Osteoblast (primary cell): Measurements from ENCODE around the gene BANP. TPM values are rescaled to one million over a fixed set of nuclear protein-coding genes. Genes with fewer than 3 reads are reported as not detected.

Source experiments
- DNase-seq: peaks from one replicate; pipeline ENCODE4 v3.0.0; 2011; ENCODE audit warnings: low spot score, mixed read lengths; ENCODE audit not compliant: insufficient read length; ENCODE audit errors: missing footprints
- H2AFZ ChIP-seq: 2 replicates; pipeline ENCODE4 v1.6.0; 2011; ENCODE audit warnings: mild to moderate bottlenecking, low read length
- H3K27ac ChIP-seq: 2 replicates; pipeline ENCODE4 v1.5.1; 2011; ENCODE audit warnings: mild to moderate bottlenecking, low read depth, low read length, moderate library complexity
- H3K27me3 ChIP-seq: 2 replicates; pipeline ENCODE4 v1.6.0; 2012; ENCODE audit warnings: mild to moderate bottlenecking, control low read depth, inconsistent platforms, low read length, moderate library complexity; ENCODE audit not compliant: insufficient read depth
- H3K36me3 ChIP-seq: 2 replicates; pipeline ENCODE4 v1.5.1; 2011; ENCODE audit warnings: mild to moderate bottlenecking, low read length, control low read depth, moderate library complexity; ENCODE audit not compliant: insufficient read depth
- H3K4me1 ChIP-seq: 2 replicates; pipeline ENCODE4 v1.5.1; 2011; ENCODE audit warnings: mild to moderate bottlenecking, low read length, control low read depth, moderate library complexity; ENCODE audit not compliant: insufficient read depth
- H3K4me2 ChIP-seq: 2 replicates; pipeline ENCODE4 v1.6.0; 2011; ENCODE audit warnings: mild to moderate bottlenecking, low read length; ENCODE audit not compliant: insufficient read depth
- H3K4me3 ChIP-seq: fragments of 200-600 bp; sonication (generic); 3 replicates; pipeline ENCODE4 v1.5.1; 2012; ENCODE audit warnings: mild to moderate bottlenecking, low read length, inconsistent platforms; ENCODE audit not compliant: insufficient read depth
- H3K79me2 ChIP-seq: 2 replicates; pipeline ENCODE4 v1.6.0; 2012; ENCODE audit warnings: mild to moderate bottlenecking, low read length, control low read depth, inconsistent platforms; ENCODE audit not compliant: insufficient read depth
- H3K9me3 ChIP-seq: 2 replicates; pipeline ENCODE4 v1.5.1; 2011; ENCODE audit warnings: low read depth, low read length, control low read depth
- H4K20me1 ChIP-seq: 2 replicates; pipeline ENCODE4 v1.6.0; 2012; ENCODE audit warnings: mild to moderate bottlenecking, low read length, control low read depth; ENCODE audit not compliant: insufficient read depth
- total RNA-seq: library from RNA; depleted of rRNA; stranded (reverse); fragments of >200 nt; gene quantifications from 2 replicates; pipeline ENCODE4 v1.2.3, GENCODE V29; 2012
- TF ChIP-seq, protein P1 (sequence below): IDR thresholded peaks from 2 replicates; pipeline ENCODE4 v1.5.1; 2011; ENCODE audit warnings: mild to moderate bottlenecking, low read depth, low read length, moderate library complexity; ENCODE audit errors: extremely low read depth

BANP gene
- total RNA-seq, 1 donor: 23.5 TPM

DNA sequence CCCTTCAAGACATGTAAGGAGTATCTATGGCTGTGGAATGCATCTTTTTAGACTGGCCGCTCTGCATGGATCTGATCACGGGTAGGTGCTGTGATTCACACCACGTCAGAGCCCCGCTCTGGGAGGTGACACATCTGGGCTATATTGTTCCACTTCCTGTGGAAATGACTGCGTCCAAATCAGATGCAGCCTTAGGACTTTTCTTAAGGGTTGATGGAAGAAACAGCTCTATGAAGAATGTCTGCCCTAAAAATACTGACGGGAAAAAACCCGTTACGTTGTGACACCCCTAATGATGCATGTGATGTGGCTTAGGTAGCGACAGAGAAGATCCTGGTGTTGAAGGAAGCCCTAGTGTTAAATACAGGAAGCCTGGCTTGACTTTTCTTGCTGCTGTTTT, 12.2 kb downstream of the BANP start:
- Histone ChIP-seq H2AFZ (peak overlapping the region; percentile 68), H3K27ac (peak overlapping the region; percentile 95), H3K4me2 (peak overlapping the region; percentile 57), H3K9me3 (no peaks in the 10 kb centered on the region), H3K79me2 (peaks cover 85% of the 10 kb centered on the region), H3K36me3 (no peaks in the 10 kb centered on the region), H3K27me3 (no peaks in the 10 kb centered on the region), H4K20me1 (no peaks in the 10 kb centered on the region), H3K4me1 (peaks cover 38% of the 10 kb centered on the region), H3K4me3 (no peak overlapping the region)
- TF ChIP-seq, protein P1, sequence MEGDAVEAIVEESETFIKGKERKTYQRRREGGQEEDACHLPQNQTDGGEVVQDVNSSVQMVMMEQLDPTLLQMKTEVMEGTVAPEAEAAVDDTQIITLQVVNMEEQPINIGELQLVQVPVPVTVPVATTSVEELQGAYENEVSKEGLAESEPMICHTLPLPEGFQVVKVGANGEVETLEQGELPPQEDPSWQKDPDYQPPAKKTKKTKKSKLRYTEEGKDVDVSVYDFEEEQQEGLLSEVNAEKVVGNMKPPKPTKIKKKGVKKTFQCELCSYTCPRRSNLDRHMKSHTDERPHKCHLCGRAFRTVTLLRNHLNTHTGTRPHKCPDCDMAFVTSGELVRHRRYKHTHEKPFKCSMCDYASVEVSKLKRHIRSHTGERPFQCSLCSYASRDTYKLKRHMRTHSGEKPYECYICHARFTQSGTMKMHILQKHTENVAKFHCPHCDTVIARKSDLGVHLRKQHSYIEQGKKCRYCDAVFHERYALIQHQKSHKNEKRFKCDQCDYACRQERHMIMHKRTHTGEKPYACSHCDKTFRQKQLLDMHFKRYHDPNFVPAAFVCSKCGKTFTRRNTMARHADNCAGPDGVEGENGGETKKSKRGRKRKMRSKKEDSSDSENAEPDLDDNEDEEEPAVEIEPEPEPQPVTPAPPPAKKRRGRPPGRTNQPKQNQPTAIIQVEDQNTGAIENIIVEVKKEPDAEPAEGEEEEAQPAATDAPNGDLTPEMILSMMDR: no peak
- DNase-seq: peak; percentile 96

- TF ChIP-seq, protein P1: no peak
- H3K4me1 ChIP-seq: peaks cover 44% of the 10 kb centered on the region
- H3K79me2 ChIP-seq: peaks cover 81% of the 10 kb centered on the region
- H3K4me2 ChIP-seq: peak overlapping the region; percentile 57
- H2AFZ ChIP-seq: no peak overlapping the region
- no peak overlapping the region for H3K4me3 ChIP-seq
- H3K36me3 ChIP-seq: no peaks in the 10 kb centered on the region
- no peaks in the 10 kb centered on the region for H4K20me1 ChIP-seq
- no peak for DNase-seq
- H3K27me3 ChIP-seq: no peaks in the 10 kb centered on the region
- H3K27ac ChIP-seq: peak overlapping the region; percentile 95
- no peaks in the 10 kb centered on the region for H3K9me3 ChIP-seq
Measured at GRCh38 chr16:87964049-87964659, 12.9 kb downstream of the BANP start.

DNA sequence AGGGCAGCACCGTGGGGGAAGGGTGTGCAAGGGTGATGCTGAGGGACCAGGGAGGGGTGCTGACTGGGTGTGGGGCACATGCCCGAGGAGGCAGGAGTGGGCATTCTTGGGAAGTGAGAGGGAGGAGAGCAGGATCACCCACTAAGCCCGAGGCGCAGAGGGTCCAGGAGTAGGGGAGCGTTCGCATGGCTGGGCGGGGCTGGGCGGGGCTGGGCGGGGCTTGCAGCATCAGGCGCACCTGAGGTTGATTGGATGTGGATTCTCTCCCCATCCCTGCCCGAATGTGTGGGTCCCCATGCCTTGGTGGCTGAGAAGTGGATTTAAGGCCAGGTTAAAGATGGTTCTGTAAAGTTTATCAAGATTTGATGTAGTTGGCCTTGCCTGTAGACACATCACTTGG, 14.2 kb downstream of the BANP start:
- H3K4me3 ChIP-seq: no peak overlapping the region
- H4K20me1 ChIP-seq: no peaks in the 10 kb centered on the region
- H3K27ac ChIP-seq: peak overlapping the region; percentile 91
- no peak overlapping the region for H3K4me2 ChIP-seq
- no peak for DNase-seq
- no peaks in the 10 kb centered on the region for H3K9me3 ChIP-seq
- peaks cover 78% of the 10 kb centered on the region for H3K79me2 ChIP-seq
- TF ChIP-seq, protein P1: no peak
- H3K4me1 ChIP-seq: peaks cover 50% of the 10 kb centered on the region
- no peaks in the 10 kb centered on the region for H3K36me3 ChIP-seq
- no peak overlapping the region for H2AFZ ChIP-seq
- H3K27me3 ChIP-seq: no peaks in the 10 kb centered on the region

DNA sequence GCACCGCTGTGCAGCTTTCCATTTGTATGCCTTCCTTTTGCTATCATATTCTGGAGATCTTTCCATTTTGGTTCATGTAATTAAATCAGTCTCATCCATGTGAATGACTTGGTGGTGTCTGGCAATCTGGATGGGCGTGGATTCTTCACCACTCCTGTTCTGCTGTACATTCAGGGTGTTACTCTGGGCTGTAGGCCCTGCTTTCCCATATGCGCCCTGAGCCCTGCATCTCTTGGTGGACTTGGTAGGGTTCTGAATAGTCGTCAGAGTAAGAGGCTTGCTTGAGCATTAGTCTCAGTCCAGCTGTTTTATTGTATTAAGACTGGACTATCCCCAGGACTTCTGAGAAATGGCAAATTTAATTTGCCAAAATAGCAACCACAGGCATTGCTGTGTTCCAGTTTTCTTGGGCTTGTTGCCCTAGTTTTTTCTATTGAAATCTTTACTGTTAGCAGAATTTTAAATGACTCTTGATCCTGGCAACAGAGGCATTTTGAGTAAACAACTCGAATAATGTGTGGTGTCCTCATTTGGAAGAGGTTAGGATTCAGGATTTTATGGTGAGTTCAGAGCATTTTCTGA, 14.9 kb downstream of the BANP start:
- Histone ChIP-seq H3K4me2 (peak overlapping the region; percentile 63), H3K27ac (peak overlapping the region; percentile 91), H4K20me1 (no peaks in the 10 kb centered on the region), H3K79me2 (peaks cover 78% of the 10 kb centered on the region), H3K27me3 (no peaks in the 10 kb centered on the region), H2AFZ (peak overlapping the region; percentile 74), H3K9me3 (no peaks in the 10 kb centered on the region), H3K36me3 (no peaks in the 10 kb centered on the region), H3K4me1 (peaks cover 52% of the 10 kb centered on the region), H3K4me3 (peak overlapping the region; percentile 44)
- TF ChIP-seq, protein P1: no peak
- DNase-seq: peak; percentile 72
